ENCODE data around the gene INPP4A. TPM values are rescaled to one million over a fixed set of nuclear protein-coding genes. Genes with fewer than 3 reads are reported as not detected.

The INPP4A gene
- total and polyA plus RNA-seq, 9 of the 15 experiments (the other 6 are each of a cell fraction or from before 2014, with no cell fraction given), result 1.8 to 15.7 (median 8.3) TPM

Other genes starting within 250 kb of the INPP4A start
- not detected in 2 replicates for gene CNGA3, start 98.4 kb upstream of the INPP4A start, total RNA-seq (2014; rRNA removed)
- gene CNGA3, start 98.4 kb upstream of the INPP4A start, total RNA-seq (2014; rRNA removed; fragmentation: Illumina TruSeq; extraction: Trizol), result not detected in 2 replicates
- gene CNGA3, start 98.4 kb upstream of the INPP4A start, total RNA-seq (2015; rRNA removed; fragmentation: Illumina TruSeq; extraction: Trizol), result not detected in 2 replicates
- not detected in 2 replicates for gene CNGA3, start 98.4 kb upstream of the INPP4A start, total RNA-seq (2021)
- gene CNGA3, start 98.4 kb upstream of the INPP4A start, polyA plus RNA-seq (2011; rRNA removed), result not detected in 2 replicates
- gene CNGA3, start 98.4 kb upstream of the INPP4A start, polyA plus RNA-seq (2014; fragmentation: Illumina TruSeq; extraction: Trizol), result not detected in 2 replicates
- gene CNGA3, start 98.4 kb upstream of the INPP4A start, polyA plus RNA-seq (2014; fragmentation: Nextera tagmentation; extraction: Ambion mirVana), result not detected
- not detected in 2 replicates for gene CNGA3, start 98.4 kb upstream of the INPP4A start, polyA plus RNA-seq (2014; rRNA removed)
- gene COA5, start 163.7 kb downstream of the INPP4A start, total RNA-seq (2014; rRNA removed), result 41.6 and 43.3 TPM in 2 replicates
- 41.7 and 43.4 TPM in 2 replicates for gene COA5, start 163.7 kb downstream of the INPP4A start, total RNA-seq (2014; rRNA removed; fragmentation: Illumina TruSeq; extraction: Trizol)
- 27.6 and 30.2 TPM in 2 replicates for gene COA5, start 163.7 kb downstream of the INPP4A start, total RNA-seq (2015; rRNA removed; fragmentation: Illumina TruSeq; extraction: Trizol)
- 33.4 and 33.9 TPM in 2 replicates for gene COA5, start 163.7 kb downstream of the INPP4A start, total RNA-seq (2021)
- gene COA5, start 163.7 kb downstream of the INPP4A start, polyA plus RNA-seq (2011; rRNA removed), result 50.7 and 54.7 TPM in 2 replicates
- gene COA5, start 163.7 kb downstream of the INPP4A start, polyA plus RNA-seq (2014; fragmentation: Illumina TruSeq; extraction: Trizol), result 27.2 and 27.6 TPM in 2 replicates
- 10 to 100 TPM; 17.9 to 23.6 TPM for gene COA5, start 163.7 kb downstream of the INPP4A start, polyA plus RNA-seq (2014; fragmentation: Nextera tagmentation; extraction: Ambion mirVana)
- 60.4 and 77.6 TPM in 2 replicates for gene COA5, start 163.7 kb downstream of the INPP4A start, polyA plus RNA-seq (2014; rRNA removed)
- 30.0 and 30.4 TPM in 2 replicates for gene UNC50, start 163.7 kb downstream of the INPP4A start, total RNA-seq (2014; rRNA removed)
- 32.5 and 37.9 TPM in 2 replicates for gene UNC50, start 163.7 kb downstream of the INPP4A start, total RNA-seq (2014; rRNA removed; fragmentation: Illumina TruSeq; extraction: Trizol)
- 37.6 and 38.2 TPM in 2 replicates for gene UNC50, start 163.7 kb downstream of the INPP4A start, total RNA-seq (2015; rRNA removed; fragmentation: Illumina TruSeq; extraction: Trizol)
- gene UNC50, start 163.7 kb downstream of the INPP4A start, total RNA-seq (2021), result 31.2 and 31.9 TPM in 2 replicates
- 39.2 and 52.9 TPM in 2 replicates for gene UNC50, start 163.7 kb downstream of the INPP4A start, polyA plus RNA-seq (2011; rRNA removed)
- gene UNC50, start 163.7 kb downstream of the INPP4A start, polyA plus RNA-seq (2014; fragmentation: Illumina TruSeq; extraction: Trizol), result 35.9 and 37.9 TPM in 2 replicates
- 10 to 100 TPM; 36.6 to 37.9 TPM for gene UNC50, start 163.7 kb downstream of the INPP4A start, polyA plus RNA-seq (2014; fragmentation: Nextera tagmentation; extraction: Ambion mirVana)
- 35.3 and 43.4 TPM in 2 replicates for gene UNC50, start 163.7 kb downstream of the INPP4A start, polyA plus RNA-seq (2014; rRNA removed)